Right lobe of liver (tissue), 6 donors: ENCODE data around the gene LIG3. TPM values are rescaled to one million over a fixed set of nuclear protein-coding genes. Genes with fewer than 3 reads are reported as not detected.
A peak's percentile ranks its signal among the peaks of the same experiment; 100 is the strongest.

Experiments used
- ATAC-seq, 4 donors: fragments of 200-7000 bp; cut with Tn5 transposase; one replicate each; pipeline ENCODE4 v1.9.1; 2020; ENCODE audit warnings: mild to moderate bottlenecking in 4 of 4, moderate library complexity in 4 of 4
- DNase-seq, 3 donors: peaks; one replicate each; pipeline ENCODE4 v3.0.0-alpha.2; 2020
- H3K27ac ChIP-seq, 3 donors: fragments of 200-600 bp; one replicate each; pipeline ENCODE4 v1.8.0; 2022
- H3K27me3 ChIP-seq, 2 donors: fragments of 200-600 bp; one replicate each; pipeline ENCODE4 v1.8.0; 2022
- H3K36me3 ChIP-seq, 4 donors: fragments of 200-600 bp; sonication (generic) in 1 of 4; one replicate each; pipeline versions ENCODE4 v1.5.1 to v1.8.0; 2017 to 2022; ENCODE audit warnings: control low read depth in 1 of 4
- H3K4me1 ChIP-seq, 4 donors: fragments of 200-600 bp; sonication (generic) in 1 of 4; one replicate each; pipeline versions ENCODE4 v1.5.1 to v1.8.0; 2017 to 2022; ENCODE audit warnings: control low read depth in 1 of 4
- H3K4me3 ChIP-seq, 3 donors: fragments of 200-600 bp; one replicate each; pipeline ENCODE4 v1.8.0; 2022
- H3K9me3 ChIP-seq, 4 donors: fragments of 200-600 bp; sonication (generic) in 1 of 4; one replicate each; pipeline versions ENCODE4 v1.5.1 to v1.8.0; 2017 to 2022; ENCODE audit warnings: control low read depth in 1 of 4
- POLR2A ChIP-seq: fragments of 450-650 bp; IDR thresholded peaks from one replicate; pipeline ENCODE4 v1.6.1; 2017; ENCODE audit warnings: antibody characterized with exemption, mild to moderate bottlenecking
- WGBS: methylation state at CpG from one replicate; pipeline ENCODE4 v1.1.6; 2018; ENCODE audit warnings: low coverage, low lambda C conversion rate; ENCODE audit not compliant: insufficient coverage; ENCODE audit errors: missing lambda C conversion rate; 5-methylcytosine and 5-hydroxymethylcytosine counted together
- intact Hi-C, 2 donors: fragments of 100-400 bp; cut with DNase I; formaldehyde crosslinking; loops; one replicate each; pipeline versions ENCODE4 v1.11.2 to v1.14.1; 2022
- total RNA-seq, 6 experiments: library from RNA; depleted of rRNA in 2 of 6; stranded (reverse); fragments of >200 nt in 2 of 6; fragmentation: NEBNext Ultra II Directional in 3 of 6; extraction: Animal tissue kit (Norgen Biotek cat#: 25700) in 3 of 6; gene quantifications; one replicate each; pipeline versions ENCODE4 v1.1.0 to v1.2.4, GENCODE V29; 2016 to 2023
- TF ChIP-seq, protein P1 (sequence below), 4 donors: fragments of 200-600 bp in 3 of 4; fragments of 450-650 bp in 1 of 4; IDR thresholded peaks; one replicate each; pipeline versions ENCODE4 v1.5.1 to v1.8.0; 2016 to 2022; ENCODE audit warnings: antibody characterized with exemption in 4 of 4, mild to moderate bottlenecking in 2 of 4
- donor health status: DM: no; HTN: yes; CAD: no.
- donor health status: DM: no; HTN: no; CAD: no.
- donor health status: DM: no; HTN: no; CAD: no.
- donor health status: DM: no; HTN: yes; CAD: no.
- donor health status: DM: no; HTN: yes; CAD: no.

LIG3 gene
- total RNA-seq, 6 experiments from 2014 or later, result 10.6 to 17.0 (median 12.2) TPM

DNA sequence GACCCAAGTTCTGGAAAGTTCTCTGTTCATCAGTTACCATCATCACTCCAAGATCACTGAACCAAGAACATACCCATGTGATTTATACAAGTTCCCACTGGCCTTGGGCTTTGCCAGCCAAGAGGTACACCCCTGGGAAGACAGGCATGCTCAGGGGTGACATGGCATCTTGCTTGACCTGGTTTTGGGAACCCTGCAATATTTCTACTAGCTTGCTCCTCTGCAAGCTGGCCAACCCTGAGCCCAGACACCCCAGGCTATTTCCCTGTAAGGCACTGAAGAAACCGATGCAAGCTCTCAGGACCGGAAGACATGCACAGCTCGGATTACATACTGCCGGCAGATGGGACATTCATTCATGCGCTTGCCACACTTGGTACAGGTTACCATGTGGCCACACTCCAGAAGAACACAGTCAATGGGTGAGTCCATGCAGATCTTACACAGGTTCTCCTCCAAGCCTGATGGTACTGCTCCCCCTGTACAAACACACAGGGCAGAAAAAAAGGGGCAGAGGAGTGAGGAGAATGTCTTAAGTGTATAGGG lies 31.4 kb downstream of the LIG3 start:
- WGBS, result no CpG with 5 or more reads among the region's 5 CpGs
- no peaks in the 10 kb centered on the region for H3K27me3 ChIP-seq
- no peak overlapping the region for H3K27ac ChIP-seq
- H3K4me3 ChIP-seq, result no peak overlapping the region
- peaks cover 0 to 75% (median 23%) of the 10 kb centered on the region in 4 donors for H3K36me3 ChIP-seq
- intact Hi-C loops, result no loop called here
- TF ChIP-seq POLR2A, result no peak
- no peaks in the 10 kb centered on the region for H3K9me3 ChIP-seq
- ATAC-seq (no peak), DNase-seq (peak in 1 of 3 donors; percentile 5)
- H3K4me1 ChIP-seq, result no peaks in the 10 kb centered on the region

- WGBS, result no CpG with 5 or more reads among the region's 4 CpGs
- H3K27ac ChIP-seq, result no peak overlapping the region
- peaks cover 0 to 91% (median 20%) of the 10 kb centered on the region in 4 donors for H3K36me3 ChIP-seq
- no peaks in the 10 kb centered on the region for H3K27me3 ChIP-seq
- DNase-seq (no peak), ATAC-seq (no peak)
- H3K4me1 ChIP-seq, result no peaks in the 10 kb centered on the region
- TF ChIP-seq, protein P1, sequence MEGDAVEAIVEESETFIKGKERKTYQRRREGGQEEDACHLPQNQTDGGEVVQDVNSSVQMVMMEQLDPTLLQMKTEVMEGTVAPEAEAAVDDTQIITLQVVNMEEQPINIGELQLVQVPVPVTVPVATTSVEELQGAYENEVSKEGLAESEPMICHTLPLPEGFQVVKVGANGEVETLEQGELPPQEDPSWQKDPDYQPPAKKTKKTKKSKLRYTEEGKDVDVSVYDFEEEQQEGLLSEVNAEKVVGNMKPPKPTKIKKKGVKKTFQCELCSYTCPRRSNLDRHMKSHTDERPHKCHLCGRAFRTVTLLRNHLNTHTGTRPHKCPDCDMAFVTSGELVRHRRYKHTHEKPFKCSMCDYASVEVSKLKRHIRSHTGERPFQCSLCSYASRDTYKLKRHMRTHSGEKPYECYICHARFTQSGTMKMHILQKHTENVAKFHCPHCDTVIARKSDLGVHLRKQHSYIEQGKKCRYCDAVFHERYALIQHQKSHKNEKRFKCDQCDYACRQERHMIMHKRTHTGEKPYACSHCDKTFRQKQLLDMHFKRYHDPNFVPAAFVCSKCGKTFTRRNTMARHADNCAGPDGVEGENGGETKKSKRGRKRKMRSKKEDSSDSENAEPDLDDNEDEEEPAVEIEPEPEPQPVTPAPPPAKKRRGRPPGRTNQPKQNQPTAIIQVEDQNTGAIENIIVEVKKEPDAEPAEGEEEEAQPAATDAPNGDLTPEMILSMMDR (IDR thresholded peaks at IDR 0.05), result no peak
- TF ChIP-seq POLR2A, result no peak
- intact Hi-C loops, result no loop called here
- no peaks in the 10 kb centered on the region for H3K9me3 ChIP-seq
- no peak overlapping the region for H3K4me3 ChIP-seq
Measured at GRCh38 chr17:35016369-35016768, 36.1 kb downstream of the LIG3 start.

GRCh38 chr17:35017021-35017420 lies 36.7 kb downstream of the LIG3 start:
- Histone ChIP-seq H3K4me3 (no peak overlapping the region), H3K36me3 (peaks cover 0 to 86% (median 18%) of the 10 kb centered on the region in 4 donors), H3K9me3 (no peaks in the 10 kb centered on the region), H3K27ac (no peak overlapping the region), H3K4me1 (peaks cover 0 to 4% (median 0%) of the 10 kb centered on the region in 4 donors), H3K27me3 (no peaks in the 10 kb centered on the region)
- TF ChIP-seq, protein P1 (IDR thresholded peaks at IDR 0.05), result no peak
- no peak for TF ChIP-seq POLR2A
- intact Hi-C loops, result no loop called here
- no peak for DNase-seq
- ATAC-seq, result no peak
- 90% methylated on average over 4 of the region's 4 CpGs for WGBS

GRCh38 chr17:35018814-35019213 lies 38.5 kb downstream of the LIG3 start:
- WGBS, result 100% methylated on average over 2 of the region's 2 CpGs
- DNase-seq (no peak), ATAC-seq (no peak)
- Histone ChIP-seq H3K27me3 (no peaks in the 10 kb centered on the region), H3K27ac (no peak overlapping the region), H3K4me3 (no peak overlapping the region), H3K9me3 (no peaks in the 10 kb centered on the region), H3K36me3 (peaks cover 0 to 74% (median 16%) of the 10 kb centered on the region in 4 donors), H3K4me1 (peaks cover 0 to 19% (median 11%) of the 10 kb centered on the region in 4 donors)
- intact Hi-C loops, result no loop called here
- TF ChIP-seq, protein P1 (IDR thresholded peaks at IDR 0.05), result no peak
- no peak for TF ChIP-seq POLR2A

- no peak for DNase-seq
- ATAC-seq, result no peak
- TF ChIP-seq, protein P1 (IDR thresholded peaks at IDR 0.05), result no peak
- no peak for TF ChIP-seq POLR2A
- Histone ChIP-seq H3K36me3 (peaks cover 0 to 74% (median 16%) of the 10 kb centered on the region in 4 donors), H3K4me3 (no peak overlapping the region), H3K27me3 (no peaks in the 10 kb centered on the region), H3K4me1 (peaks cover 0 to 22% (median 11%) of the 10 kb centered on the region in 4 donors), H3K9me3 (no peaks in the 10 kb centered on the region), H3K27ac (no peak overlapping the region)
- WGBS, result 94% methylated on average over 5 of the region's 6 CpGs
- intact Hi-C loops, result no loop called here
Measured at GRCh38 chr17:35019386-35020179, 39.3 kb downstream of the LIG3 start.
